Nephron progenitor cell (in vitro differentiated cells): ENCODE results near the gene MYH10.

Experiments
- DNase-seq: peaks from one replicate; pipeline ENCODE4 v3.0.0; 2021
- H3K27ac Mint-ChIP-seq: 2 replicates; pipeline ENCODE4 v1.8.0; 2021; ENCODE audit warnings: mild to moderate bottlenecking, moderate library complexity, mixed read lengths
- H3K27me3 Mint-ChIP-seq: 2 replicates; pipeline ENCODE4 v1.8.0; 2021; ENCODE audit warnings: mild to moderate bottlenecking, low read depth, mixed read lengths; ENCODE audit not compliant: poor library complexity
- H3K36me3 Mint-ChIP-seq: 2 replicates; pipeline ENCODE4 v1.8.0; 2021; ENCODE audit warnings: low read depth, mixed read lengths
- H3K4me1 Mint-ChIP-seq: 2 replicates; pipeline ENCODE4 v1.8.0; 2021; ENCODE audit warnings: mixed read lengths
- H3K4me3 Mint-ChIP-seq: 2 replicates; pipeline ENCODE4 v1.8.0; 2021; ENCODE audit warnings: mild to moderate bottlenecking, moderate library complexity, mixed read lengths
- H3K9me3 Mint-ChIP-seq: 2 replicates; pipeline ENCODE4 v1.8.0; 2021; ENCODE audit warnings: mild to moderate bottlenecking, moderate library complexity, mixed read lengths
- TF ChIP-seq, protein P1 (sequence below): fragments of 200-600 bp; sonication (generic); IDR thresholded peaks from 2 replicates; pipeline ENCODE4 v1.5.0; 2021; ENCODE audit warnings: antibody characterized with exemption

Gene MYH10

DNA sequence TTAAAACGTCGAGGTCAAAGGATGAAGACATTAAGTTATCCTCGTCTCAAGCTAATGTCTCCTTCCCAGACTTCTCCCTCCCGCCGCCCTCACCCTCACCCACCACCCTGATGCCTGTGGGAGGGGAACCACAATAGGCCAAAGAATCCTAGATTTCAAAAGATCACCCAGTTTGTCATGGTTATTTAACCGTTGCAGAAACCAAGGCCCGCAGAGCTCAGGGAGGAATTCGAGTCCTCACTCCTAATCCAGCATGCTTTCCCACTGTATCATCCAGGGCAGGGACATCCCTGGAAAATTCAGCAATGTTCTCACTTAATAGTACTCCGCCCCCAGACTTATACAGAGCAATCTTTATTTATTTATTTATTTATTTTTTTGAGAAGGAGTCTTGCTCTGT, 41.8 kb upstream of the MYH10 start:
- Mint-ChIP-seq H3K36me3 (no peaks in the 10 kb centered on the region), H3K4me1 (peaks cover 45% of the 10 kb centered on the region), H3K9me3 (no peaks in the 10 kb centered on the region), H3K4me3 (no peak overlapping the region), H3K27me3 (peaks cover 11% of the 10 kb centered on the region), H3K27ac (no peak overlapping the region)
- TF ChIP-seq, protein P1, sequence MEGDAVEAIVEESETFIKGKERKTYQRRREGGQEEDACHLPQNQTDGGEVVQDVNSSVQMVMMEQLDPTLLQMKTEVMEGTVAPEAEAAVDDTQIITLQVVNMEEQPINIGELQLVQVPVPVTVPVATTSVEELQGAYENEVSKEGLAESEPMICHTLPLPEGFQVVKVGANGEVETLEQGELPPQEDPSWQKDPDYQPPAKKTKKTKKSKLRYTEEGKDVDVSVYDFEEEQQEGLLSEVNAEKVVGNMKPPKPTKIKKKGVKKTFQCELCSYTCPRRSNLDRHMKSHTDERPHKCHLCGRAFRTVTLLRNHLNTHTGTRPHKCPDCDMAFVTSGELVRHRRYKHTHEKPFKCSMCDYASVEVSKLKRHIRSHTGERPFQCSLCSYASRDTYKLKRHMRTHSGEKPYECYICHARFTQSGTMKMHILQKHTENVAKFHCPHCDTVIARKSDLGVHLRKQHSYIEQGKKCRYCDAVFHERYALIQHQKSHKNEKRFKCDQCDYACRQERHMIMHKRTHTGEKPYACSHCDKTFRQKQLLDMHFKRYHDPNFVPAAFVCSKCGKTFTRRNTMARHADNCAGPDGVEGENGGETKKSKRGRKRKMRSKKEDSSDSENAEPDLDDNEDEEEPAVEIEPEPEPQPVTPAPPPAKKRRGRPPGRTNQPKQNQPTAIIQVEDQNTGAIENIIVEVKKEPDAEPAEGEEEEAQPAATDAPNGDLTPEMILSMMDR: no peak
- DNase-seq: no peak

DNA sequence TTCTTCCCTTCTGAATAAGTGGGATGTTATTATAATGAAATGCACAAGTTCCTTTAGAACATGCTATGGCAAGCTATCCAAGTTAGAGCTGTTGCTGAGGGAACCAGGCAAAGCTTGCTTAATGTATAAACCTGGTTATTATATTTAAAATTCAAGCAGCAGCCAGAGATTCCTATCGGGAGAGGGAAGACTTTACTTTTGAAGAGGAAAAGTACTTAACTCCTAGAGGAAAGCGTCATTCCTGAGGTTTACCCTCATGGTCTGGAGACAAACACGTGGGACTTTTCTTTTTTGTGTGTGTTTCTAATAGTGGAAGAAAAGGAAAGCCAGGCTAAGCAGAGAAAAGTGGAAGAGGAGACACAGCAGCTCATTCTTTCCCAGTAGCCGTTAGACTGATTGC, 39.9 kb upstream of the MYH10 start:
- TF ChIP-seq, protein P1: no peak
- no peaks in the 10 kb centered on the region for H3K36me3 Mint-ChIP-seq
- DNase-seq: no peak
- no peaks in the 10 kb centered on the region for H3K9me3 Mint-ChIP-seq
- no peak overlapping the region for H3K27ac Mint-ChIP-seq
- H3K4me1 Mint-ChIP-seq: peaks cover 38% of the 10 kb centered on the region
- H3K27me3 Mint-ChIP-seq: peaks cover 3% of the 10 kb centered on the region
- no peak overlapping the region for H3K4me3 Mint-ChIP-seq

DNA sequence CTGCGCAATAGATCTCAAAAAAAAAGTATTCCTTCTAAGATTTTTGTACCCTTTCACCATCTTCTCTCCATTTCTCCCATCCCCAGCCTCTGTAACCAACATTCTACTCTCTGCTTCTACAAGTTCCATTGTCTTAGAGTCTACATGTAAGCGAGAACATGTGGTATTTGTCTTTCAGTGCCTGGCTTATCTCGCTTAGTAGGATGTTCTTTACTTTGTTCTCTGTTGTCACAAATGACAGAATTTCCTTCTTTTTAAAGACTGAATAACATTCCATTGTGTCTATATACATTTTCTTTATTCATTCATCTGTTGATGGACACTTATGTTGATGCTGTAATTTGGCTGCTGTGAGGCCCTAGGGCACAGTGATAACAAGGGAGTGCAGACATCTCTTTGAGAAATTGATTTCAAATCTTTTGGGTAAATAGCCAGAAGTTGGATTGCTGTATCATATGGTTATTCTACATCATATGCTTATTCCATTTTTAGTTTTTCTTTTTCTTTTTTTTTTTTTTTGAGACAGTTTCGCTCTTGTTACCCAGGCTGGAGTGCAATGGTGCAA, 37.7 kb upstream of the MYH10 start:
- no peak overlapping the region for H3K27ac Mint-ChIP-seq
- H3K4me1 Mint-ChIP-seq: peaks cover 37% of the 10 kb centered on the region
- no peak overlapping the region for H3K4me3 Mint-ChIP-seq
- no peaks in the 10 kb centered on the region for H3K9me3 Mint-ChIP-seq
- H3K36me3 Mint-ChIP-seq: no peaks in the 10 kb centered on the region
- DNase-seq: no peak
- TF ChIP-seq, protein P1: no peak
- H3K27me3 Mint-ChIP-seq: no peaks in the 10 kb centered on the region

DNA sequence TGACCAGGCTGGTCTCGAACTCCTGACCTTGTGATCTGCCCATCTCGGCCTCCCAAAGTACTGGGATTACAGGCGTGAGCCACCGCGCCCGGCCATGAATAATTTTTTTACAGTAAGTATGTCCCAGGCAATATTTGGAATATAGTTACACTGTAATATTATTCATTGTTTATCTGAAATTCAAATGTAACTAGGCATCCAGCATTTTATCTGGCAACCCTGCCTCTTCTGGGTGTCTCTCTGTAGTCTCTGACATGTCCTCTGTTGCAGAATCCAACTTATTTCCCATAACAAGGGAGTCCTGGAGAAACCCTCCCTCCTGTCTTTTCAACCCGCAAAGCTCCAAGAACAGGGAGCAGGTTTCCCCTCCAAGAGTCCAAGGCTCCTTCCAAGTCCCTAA, 36.9 kb upstream of the MYH10 start:
- Mint-ChIP-seq H3K27ac (no peak overlapping the region), H3K4me1 (peaks cover 38% of the 10 kb centered on the region), H3K9me3 (no peaks in the 10 kb centered on the region), H3K4me3 (no peak overlapping the region), H3K36me3 (no peaks in the 10 kb centered on the region), H3K27me3 (peaks cover 1% of the 10 kb centered on the region)
- TF ChIP-seq, protein P1: no peak
- DNase-seq: no peak

DNA sequence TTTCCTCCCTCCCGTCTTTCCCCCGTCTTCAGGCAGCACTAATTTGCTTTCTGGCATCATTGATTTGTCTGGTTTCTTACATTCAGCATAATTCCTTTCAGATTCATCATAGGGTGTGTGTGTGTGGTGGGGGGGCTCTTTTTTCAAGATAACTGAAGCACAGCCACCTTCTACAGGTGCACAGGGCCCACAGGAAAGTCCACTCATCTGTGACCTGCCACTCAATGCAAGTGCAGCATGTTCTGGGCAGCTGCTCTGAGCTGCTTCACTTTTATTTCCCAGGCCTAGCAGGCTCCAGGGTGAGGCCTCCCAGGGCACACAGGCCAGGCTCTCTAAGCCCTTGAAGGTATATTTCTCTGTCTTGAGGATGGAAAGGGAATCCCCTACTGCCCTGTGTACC, 35.2 kb upstream of the MYH10 start:
- no peaks in the 10 kb centered on the region for H3K9me3 Mint-ChIP-seq
- no peak overlapping the region for H3K4me3 Mint-ChIP-seq
- peaks cover 10% of the 10 kb centered on the region for H3K27me3 Mint-ChIP-seq
- TF ChIP-seq, protein P1: no peak
- H3K36me3 Mint-ChIP-seq: no peaks in the 10 kb centered on the region
- peaks cover 41% of the 10 kb centered on the region for H3K4me1 Mint-ChIP-seq
- DNase-seq: no peak
- no peak overlapping the region for H3K27ac Mint-ChIP-seq

DNA sequence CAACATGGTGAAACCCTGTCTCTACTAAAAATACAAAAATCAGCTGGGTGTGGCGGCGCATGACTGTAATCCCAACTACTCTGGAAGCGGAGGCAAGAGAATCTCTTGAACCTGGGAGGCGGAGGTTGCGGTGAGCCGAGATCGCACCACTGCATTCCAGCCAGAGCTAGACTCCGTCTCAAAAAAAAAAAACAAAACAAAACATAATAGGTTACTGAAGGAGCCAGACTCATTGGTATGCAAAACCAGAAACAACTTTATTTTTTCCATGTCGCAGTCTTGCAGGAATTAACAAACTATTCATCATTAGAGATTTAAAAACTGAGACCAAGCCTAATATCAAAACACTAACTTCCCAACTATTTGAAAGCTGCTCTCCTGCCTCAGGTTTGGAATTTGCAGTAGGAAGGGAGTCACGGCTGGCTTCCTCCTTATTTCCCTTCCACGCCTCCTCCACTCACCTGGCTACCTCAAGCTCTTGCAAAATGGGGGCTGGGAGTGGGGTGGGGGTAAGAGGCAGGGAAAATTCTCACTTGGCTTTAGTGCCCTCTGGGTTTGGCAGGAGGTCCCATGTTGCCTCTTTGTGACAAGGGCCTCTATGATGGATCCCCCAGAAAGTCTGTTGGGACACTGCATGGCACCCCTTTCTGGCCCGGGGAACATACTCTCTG, 34.1 kb upstream of the MYH10 start:
- no peak for DNase-seq
- TF ChIP-seq, protein P1: no peak
- H3K9me3 Mint-ChIP-seq: no peaks in the 10 kb centered on the region
- peaks cover 41% of the 10 kb centered on the region for H3K4me1 Mint-ChIP-seq
- no peak overlapping the region for H3K4me3 Mint-ChIP-seq
- H3K27ac Mint-ChIP-seq: no peak overlapping the region
- no peaks in the 10 kb centered on the region for H3K36me3 Mint-ChIP-seq
- peaks cover 16% of the 10 kb centered on the region for H3K27me3 Mint-ChIP-seq
